ENCODE results near the gene PELI2.

- no peak for TF ChIP-seq EP300 (IDR thresholded peaks at IDR 0.05)
- TF ChIP-seq CTCF (IDR thresholded peaks at IDR 0.05), result no peak
- TF ChIP-seq POLR2A (IDR thresholded peaks at IDR 0.05), result no peak
Observed at GRCh38 chr14:56170877-56171422, 52.7 kb downstream of the PELI2 start.

Measured in ovary (tissue), 3 donors.